GM13977 (cell line): ENCODE results near the gene RAD51B.
A peak's percentile ranks its signal among the peaks of the same experiment; 100 is the strongest.

Source experiments
- DNase-seq: peaks from one replicate; pipeline ENCODE4 v3.0.0; 2012; ENCODE audit warnings: low spot score
- in situ Hi-C: fragments of 300-500 bp; cut with MboI; formaldehyde crosslinking; loops from one replicate; pipeline ENCODE4 v1.12.0; 2022; ENCODE audit warnings: low sequenced_read_pairs, low pct_unique_long_range_greater_than_20kb, mixed read lengths, inconsistent platforms; ENCODE audit not compliant: unreplicated experiment
- TF ChIP-seq, protein P1 (sequence below): IDR thresholded peaks from 2 replicates; pipeline ENCODE4 v1.5.1; 2012; ENCODE audit warnings: mild to moderate bottlenecking, control low read depth; ENCODE audit not compliant: insufficient read depth; ENCODE audit errors: extremely low read depth, missing control alignments

The RAD51B gene

GRCh38 chr14:68470361-68470760 lies 650.8 kb downstream of the RAD51B start:
- in situ Hi-C loops = no loop called here
- DNase-seq = no peak
- TF ChIP-seq, protein P1, sequence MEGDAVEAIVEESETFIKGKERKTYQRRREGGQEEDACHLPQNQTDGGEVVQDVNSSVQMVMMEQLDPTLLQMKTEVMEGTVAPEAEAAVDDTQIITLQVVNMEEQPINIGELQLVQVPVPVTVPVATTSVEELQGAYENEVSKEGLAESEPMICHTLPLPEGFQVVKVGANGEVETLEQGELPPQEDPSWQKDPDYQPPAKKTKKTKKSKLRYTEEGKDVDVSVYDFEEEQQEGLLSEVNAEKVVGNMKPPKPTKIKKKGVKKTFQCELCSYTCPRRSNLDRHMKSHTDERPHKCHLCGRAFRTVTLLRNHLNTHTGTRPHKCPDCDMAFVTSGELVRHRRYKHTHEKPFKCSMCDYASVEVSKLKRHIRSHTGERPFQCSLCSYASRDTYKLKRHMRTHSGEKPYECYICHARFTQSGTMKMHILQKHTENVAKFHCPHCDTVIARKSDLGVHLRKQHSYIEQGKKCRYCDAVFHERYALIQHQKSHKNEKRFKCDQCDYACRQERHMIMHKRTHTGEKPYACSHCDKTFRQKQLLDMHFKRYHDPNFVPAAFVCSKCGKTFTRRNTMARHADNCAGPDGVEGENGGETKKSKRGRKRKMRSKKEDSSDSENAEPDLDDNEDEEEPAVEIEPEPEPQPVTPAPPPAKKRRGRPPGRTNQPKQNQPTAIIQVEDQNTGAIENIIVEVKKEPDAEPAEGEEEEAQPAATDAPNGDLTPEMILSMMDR = no peak

DNA sequence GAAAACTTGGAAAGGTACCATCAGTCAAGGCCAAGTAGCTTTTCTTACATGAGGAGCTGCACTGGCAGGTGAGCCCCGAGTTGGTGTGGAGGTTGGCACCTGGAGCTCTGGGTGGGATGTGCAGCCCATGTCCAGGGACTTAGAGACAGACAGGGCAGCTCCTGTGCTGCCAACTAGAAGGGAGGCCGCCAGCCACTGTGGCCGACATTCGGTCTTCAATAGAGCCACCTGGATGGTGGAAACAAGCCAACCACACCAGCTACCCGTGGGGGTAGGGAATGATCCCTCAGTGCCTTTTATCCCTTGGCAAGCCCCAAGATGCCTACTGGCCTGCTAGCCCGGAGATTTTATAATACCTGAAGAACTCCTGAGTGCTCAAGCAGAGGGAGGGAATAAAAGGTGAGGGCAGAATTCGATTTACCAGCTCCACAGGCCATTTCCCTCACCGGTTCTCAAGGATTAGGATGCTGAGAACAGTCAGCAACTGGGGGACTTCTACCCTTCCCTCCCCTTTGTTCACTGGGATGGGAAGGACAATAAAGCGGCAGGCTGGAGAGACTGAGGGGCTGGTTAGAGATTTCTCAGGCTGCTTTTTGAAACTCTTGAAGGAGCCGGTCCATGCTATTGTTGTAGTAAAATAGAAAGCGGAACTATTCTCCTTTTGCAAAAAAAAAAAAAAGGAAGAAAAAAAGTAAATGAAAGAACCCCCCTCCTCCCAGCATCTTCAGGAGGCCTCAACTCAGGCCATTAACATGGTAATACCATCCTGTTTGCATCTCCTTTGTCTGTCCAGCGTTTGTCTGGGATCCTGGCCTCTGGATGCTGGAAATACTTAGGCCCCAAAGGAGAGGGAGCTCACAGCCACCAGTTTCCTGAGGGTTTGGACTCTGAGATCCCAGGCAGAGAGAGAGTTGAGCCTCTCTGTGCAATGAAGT lies 651.7 kb downstream of the RAD51B start:
- TF ChIP-seq, protein P1 = no peak
- in situ Hi-C loops = no loop called here
- peak; percentile 45 for DNase-seq

- TF ChIP-seq, protein P1 = no peak
- DNase-seq = no peak
- in situ Hi-C loops = no loop called here
These were observed 652.5 kb downstream of the RAD51B start for GRCh38 chr14:68471964-68472508.

DNA sequence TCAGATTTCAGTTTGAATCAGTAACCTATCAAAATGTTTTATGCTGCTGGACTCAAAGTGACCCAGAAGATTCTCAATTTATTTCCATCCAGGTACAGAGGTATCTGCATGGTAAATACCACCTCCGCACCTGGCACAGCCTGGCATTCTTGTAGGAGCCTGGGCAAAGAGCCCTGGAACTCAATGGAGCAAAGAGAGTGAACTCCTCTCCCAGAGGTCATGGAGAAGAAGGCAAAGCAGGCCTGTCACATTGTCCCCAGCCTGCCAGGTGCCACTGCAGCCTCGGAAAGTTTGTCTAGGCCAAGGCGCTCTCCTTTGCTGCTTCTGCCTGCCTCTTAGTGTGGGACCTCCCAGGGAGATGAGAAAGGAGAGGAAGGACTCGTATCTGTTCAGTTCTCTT lies 653.5 kb downstream of the RAD51B start:
- TF ChIP-seq, protein P1 = no peak
- DNase-seq = no peak
- in situ Hi-C loops = no loop called here

GRCh38 chr14:68473794-68474193 lies 654.2 kb downstream of the RAD51B start:
- no peak for DNase-seq
- TF ChIP-seq, protein P1 = no peak
- in situ Hi-C loops = no loop called here

DNA sequence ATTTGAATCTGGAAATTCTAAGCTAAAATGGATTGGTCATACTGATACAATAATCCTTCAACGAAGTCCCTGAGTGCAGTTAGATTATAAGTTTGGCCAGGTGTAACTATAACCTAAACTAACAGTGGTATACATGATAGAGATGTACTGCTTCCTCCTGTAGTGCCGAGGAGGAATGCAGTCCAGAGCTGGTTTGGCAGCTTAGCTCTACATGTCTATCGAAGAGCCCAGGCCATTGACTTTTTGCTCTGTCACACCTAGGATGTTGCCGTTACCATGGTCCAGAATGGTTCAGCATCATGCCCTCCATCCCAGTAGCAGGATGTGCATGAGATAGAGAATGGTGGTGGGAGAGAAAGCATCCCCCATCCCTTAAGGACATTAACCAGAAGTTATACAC lies 655.2 kb downstream of the RAD51B start:
- TF ChIP-seq, protein P1 = no peak
- in situ Hi-C loops = no loop called here
- DNase-seq = no peak
